ENCODE measurements around the gene PDSS2.

The PDSS2 gene

DNA sequence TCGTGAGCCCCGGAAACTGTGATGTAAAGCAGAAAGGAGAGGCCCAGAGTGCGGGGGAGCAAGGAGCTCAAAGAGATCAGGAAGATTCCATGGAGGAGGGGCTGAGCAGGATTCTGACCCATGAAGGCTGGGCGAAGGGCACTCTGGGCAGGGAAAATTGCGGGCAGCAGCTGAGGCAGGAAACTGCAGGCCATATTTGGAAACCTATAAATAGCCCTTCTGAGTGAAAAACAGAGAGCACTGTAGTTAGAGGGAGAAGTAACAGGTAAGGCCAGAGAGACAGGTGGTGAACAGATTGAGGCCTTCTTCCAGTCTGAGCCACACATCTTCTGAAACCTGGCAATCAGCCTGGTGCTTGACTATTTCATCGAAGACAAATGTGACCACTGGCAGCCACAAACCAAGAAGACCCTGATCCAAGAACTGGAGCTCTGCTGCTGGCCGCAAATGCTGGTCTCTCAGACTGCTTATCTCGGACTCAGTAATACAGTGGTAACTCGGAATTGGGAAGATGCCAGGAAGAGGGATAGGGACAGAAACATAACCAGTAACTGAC lies 329.9 kb downstream of the PDSS2 start:
- Histone ChIP-seq H3K27ac (peak overlapping the region; percentile 67), H3K27me3 (ENCODE audit: insufficient read depth, low read depth) (no peaks in the 10 kb centered on the region), H3K4me2 (peak overlapping the region; percentile 89), H2AFZ (ENCODE audit: low read depth) (peak overlapping the region; percentile 58), H3K79me2 (ENCODE audit: insufficient read depth, low read depth) (no peaks in the 10 kb centered on the region), H3K4me1 (ENCODE audit: low read depth, poor library complexity, severe bottlenecking) (peaks cover 52% of the 10 kb centered on the region), H3K9ac (peak overlapping the region; percentile 18; the same call in 1 of the 2 replicates), H4K20me1 (ENCODE audit: insufficient read depth) (no peaks in the 10 kb centered on the region), H3K4me3 (IDR thresholded peaks at IDR 0.05; ENCODE audit: insufficient read depth, low read depth, low read length) (no peak overlapping the region), H3K36me3 (ENCODE audit: insufficient read depth) (no peaks in the 10 kb centered on the region)
- no peak for TF ChIP-seq CTCF (conservative IDR thresholded peaks at IDR 0.05; ENCODE audit: low read depth, low read length)

DNA sequence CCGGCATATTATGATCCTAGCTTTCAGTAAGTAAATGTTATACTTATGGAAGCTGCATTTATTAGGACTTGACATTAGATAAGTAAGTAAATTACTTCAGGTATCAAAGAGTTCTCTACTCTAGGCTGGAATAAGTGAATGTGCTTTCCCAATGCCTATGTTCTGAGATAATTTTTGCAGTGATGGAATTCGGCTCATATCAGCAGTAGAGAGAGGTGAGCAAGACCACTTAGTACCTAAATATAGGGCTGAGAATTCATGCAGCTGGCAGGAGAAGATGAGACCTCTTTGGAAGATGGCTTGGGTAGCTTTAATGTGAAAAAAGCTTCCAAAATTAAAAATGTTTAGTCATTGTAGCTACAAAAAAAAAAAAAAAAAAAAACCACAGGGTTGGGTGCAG lies 330.8 kb downstream of the PDSS2 start:
- no peak for TF ChIP-seq CTCF (conservative IDR thresholded peaks at IDR 0.05; ENCODE audit: low read depth, low read length)
- Histone ChIP-seq H3K4me2 (peak overlapping the region; percentile 89), H3K4me1 (ENCODE audit: low read depth, poor library complexity, severe bottlenecking) (peaks cover 52% of the 10 kb centered on the region), H3K36me3 (ENCODE audit: insufficient read depth) (no peaks in the 10 kb centered on the region), H3K27ac (0 out of 2 replicates have a peak overlapping the region, but pooled peaks have one; percentile 24), H3K4me3 (IDR thresholded peaks at IDR 0.05; ENCODE audit: insufficient read depth, low read depth, low read length) (no peak overlapping the region), H4K20me1 (ENCODE audit: insufficient read depth) (no peaks in the 10 kb centered on the region), H3K79me2 (ENCODE audit: insufficient read depth, low read depth) (no peaks in the 10 kb centered on the region), H3K27me3 (ENCODE audit: insufficient read depth, low read depth) (no peaks in the 10 kb centered on the region), H3K9ac (no peak overlapping the region), H2AFZ (ENCODE audit: low read depth) (no peak overlapping the region)

DNA sequence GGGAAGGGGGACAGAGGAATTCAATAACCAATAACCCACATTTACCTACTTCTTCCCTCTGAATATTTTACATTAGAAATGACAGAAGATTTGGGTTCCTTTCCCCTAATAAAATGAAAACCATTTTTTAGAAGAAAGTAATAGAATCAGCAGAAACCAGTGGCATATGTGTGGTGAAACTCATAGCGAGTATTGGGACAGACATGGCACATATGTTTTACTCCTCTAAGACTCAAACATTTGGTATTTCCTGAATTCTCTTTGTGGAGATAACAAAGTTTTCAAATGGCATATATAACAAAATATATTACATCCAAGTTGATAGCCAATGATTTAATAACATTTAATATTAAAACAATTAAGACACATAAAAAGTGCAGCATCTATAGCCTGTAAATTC lies 331.2 kb downstream of the PDSS2 start:
- Histone ChIP-seq H2AFZ (ENCODE audit: low read depth) (no peak overlapping the region), H3K36me3 (ENCODE audit: insufficient read depth) (no peaks in the 10 kb centered on the region), H3K4me1 (ENCODE audit: low read depth, poor library complexity, severe bottlenecking) (peaks cover 52% of the 10 kb centered on the region), H3K4me2 (peak overlapping the region; percentile 89), H3K9ac (no peak overlapping the region), H3K27ac (0 out of 2 replicates have a peak overlapping the region, but pooled peaks have one; percentile 24), H3K79me2 (ENCODE audit: insufficient read depth, low read depth) (no peaks in the 10 kb centered on the region), H3K4me3 (IDR thresholded peaks at IDR 0.05; ENCODE audit: insufficient read depth, low read depth, low read length) (no peak overlapping the region), H4K20me1 (ENCODE audit: insufficient read depth) (no peaks in the 10 kb centered on the region), H3K27me3 (ENCODE audit: insufficient read depth, low read depth) (no peaks in the 10 kb centered on the region)
- TF ChIP-seq CTCF (conservative IDR thresholded peaks at IDR 0.05; ENCODE audit: low read depth, low read length): no peak

- peaks cover 44% of the 10 kb centered on the region for H3K4me1 ChIP-seq (ENCODE audit: low read depth, poor library complexity, severe bottlenecking)
Observed at GRCh38 chr6:107125771-107126170, 333.6 kb downstream of the PDSS2 start.

More at GRCh38 chr6:107125771-107126170, 333.6 kb downstream of the PDSS2 start:
- Histone ChIP-seq H2AFZ (ENCODE audit: low read depth) (no peak overlapping the region), H4K20me1 (ENCODE audit: insufficient read depth) (no peaks in the 10 kb centered on the region), H3K27me3 (ENCODE audit: insufficient read depth, low read depth) (no peaks in the 10 kb centered on the region), H3K4me3 (IDR thresholded peaks at IDR 0.05; ENCODE audit: insufficient read depth, low read depth, low read length) (no peak overlapping the region), H3K79me2 (ENCODE audit: insufficient read depth, low read depth) (no peaks in the 10 kb centered on the region), H3K36me3 (ENCODE audit: insufficient read depth) (no peaks in the 10 kb centered on the region), H3K27ac (no peak overlapping the region), H3K4me2 (no peak overlapping the region), H3K9ac (no peak overlapping the region)
- no peak for TF ChIP-seq CTCF (conservative IDR thresholded peaks at IDR 0.05; ENCODE audit: low read depth, low read length)
